HG03097 (cell line): ENCODE measurements around the gene CCDC178.
"Not testable (repeated sequence)": the region's sequence is repeated elsewhere in the genome, so short reads cannot be mapped to it uniquely, and the experiment has no call there.

Experiments
- ATAC-seq: cut with Tn5 transposase; IDR thresholded peaks from one replicate; pipeline ENCODE4 v1.9.1; 2021; ENCODE audit not compliant: unreplicated experiment, low FRiP score

The CCDC178 gene

GRCh38 chr18:33239298-33239697 is 201.2 kb downstream of the CCDC178 start:
- no peak for ATAC-seq

- no peak for ATAC-seq
These were observed 208.2 kb downstream of the CCDC178 start for GRCh38 chr18:33232318-33232626.

GRCh38 chr18:33231474-33232317 is 208.8 kb downstream of the CCDC178 start:
- peak; percentile 96 for ATAC-seq

GRCh38 chr18:33212363-33212762 is 228.2 kb downstream of the CCDC178 start:
- ATAC-seq: no peak

GRCh38 chr18:33210575-33211189 is 229.8 kb downstream of the CCDC178 start:
- no peak for ATAC-seq

- no peak for ATAC-seq
These were observed 234.7 kb downstream of the CCDC178 start for GRCh38 chr18:33205777-33206176.

- no peak for ATAC-seq
These were observed 239.0 kb downstream of the CCDC178 start for GRCh38 chr18:33201509-33201926.

GRCh38 chr18:33195795-33196194 is 244.7 kb downstream of the CCDC178 start:
- ATAC-seq: no peak

GRCh38 chr18:33194793-33195192 is 245.7 kb downstream of the CCDC178 start:
- ATAC-seq: no peak

GRCh38 chr18:33184958-33185357 is 255.6 kb downstream of the CCDC178 start:
- ATAC-seq: no peak

GRCh38 chr18:33184175-33184574 is 256.3 kb downstream of the CCDC178 start:
- ATAC-seq: no peak

- ATAC-seq: no peak
These were observed 257.4 kb downstream of the CCDC178 start for GRCh38 chr18:33183136-33183535.

GRCh38 chr18:33181016-33181415 is 259.5 kb downstream of the CCDC178 start:
- ATAC-seq: no peak

GRCh38 chr18:33169218-33169617 is 271.3 kb downstream of the CCDC178 start:
- no peak for ATAC-seq

GRCh38 chr18:33164121-33164520 is 276.4 kb downstream of the CCDC178 start:
- not testable (repeated sequence) for ATAC-seq

- ATAC-seq: no peak
These were observed 279.4 kb downstream of the CCDC178 start for GRCh38 chr18:33161131-33161530.

GRCh38 chr18:33159151-33159550 is 281.4 kb downstream of the CCDC178 start:
- no peak for ATAC-seq

- ATAC-seq: no peak
These were observed 282.6 kb downstream of the CCDC178 start for GRCh38 chr18:33157893-33158292.

GRCh38 chr18:33156906-33157470 is 283.5 kb downstream of the CCDC178 start:
- ATAC-seq: no peak

GRCh38 chr18:33154049-33154448 is 286.5 kb downstream of the CCDC178 start:
- no peak for ATAC-seq

- ATAC-seq: no peak
These were observed 288.1 kb downstream of the CCDC178 start for GRCh38 chr18:33152376-33152775.

- ATAC-seq: not testable (repeated sequence)
These were observed 292.7 kb downstream of the CCDC178 start for GRCh38 chr18:33147811-33148210.
